NCI-H774 (cell line): ENCODE results near the gene TSPY4.
"Not testable (repeated sequence)": the region's sequence is repeated elsewhere in the genome, so short reads cannot be mapped to it uniquely, and the experiment has no call there.

Experiments
- DNase-seq: peaks from one replicate; lab custom pipeline; 2025; lab: John Stamatoyannopoulos, UW

Gene TSPY4

GRCh38 chrY:9337164-9337563 is at the start of gene TSPY4:
Gene TSPY4 (plus strand): TSS chrY:9337464. CDS start chrY:9337510, 46 bp downstream.
- DNase-seq: not testable (repeated sequence)

- no peak for DNase-seq
Measured at GRCh38 chrY:9320996-9321395, 16.3 kb upstream of the TSPY4 start.

- DNase-seq: not testable (repeated sequence)
Measured at GRCh38 chrY:9357497-9357896, 20.2 kb downstream of the TSPY4 start, which contains the start of gene TSPY8. Gene TSPY8 (plus strand): TSS chrY:9357797. CDS start chrY:9357843, 46 bp downstream.
